ENCODE results near the gene CRMP1.

Gene CRMP1

GRCh38 chr4:5823542-5824211, 69.2 kb downstream of the CRMP1 start:
- H3K4me1 Mint-ChIP-seq: no peaks in the 10 kb centered on the region
- H3K36me3 Mint-ChIP-seq (ENCODE audit: low read depth): peaks cover 87% of the 10 kb centered on the region
- no peaks in the 10 kb centered on the region for H3K9me3 Mint-ChIP-seq
- no peak overlapping the region for H3K4me3 Mint-ChIP-seq
- H3K27me3 Mint-ChIP-seq (ENCODE audit: low read depth, poor library complexity): peaks cover 4% of the 10 kb centered on the region
- TF ChIP-seq, protein P1, sequence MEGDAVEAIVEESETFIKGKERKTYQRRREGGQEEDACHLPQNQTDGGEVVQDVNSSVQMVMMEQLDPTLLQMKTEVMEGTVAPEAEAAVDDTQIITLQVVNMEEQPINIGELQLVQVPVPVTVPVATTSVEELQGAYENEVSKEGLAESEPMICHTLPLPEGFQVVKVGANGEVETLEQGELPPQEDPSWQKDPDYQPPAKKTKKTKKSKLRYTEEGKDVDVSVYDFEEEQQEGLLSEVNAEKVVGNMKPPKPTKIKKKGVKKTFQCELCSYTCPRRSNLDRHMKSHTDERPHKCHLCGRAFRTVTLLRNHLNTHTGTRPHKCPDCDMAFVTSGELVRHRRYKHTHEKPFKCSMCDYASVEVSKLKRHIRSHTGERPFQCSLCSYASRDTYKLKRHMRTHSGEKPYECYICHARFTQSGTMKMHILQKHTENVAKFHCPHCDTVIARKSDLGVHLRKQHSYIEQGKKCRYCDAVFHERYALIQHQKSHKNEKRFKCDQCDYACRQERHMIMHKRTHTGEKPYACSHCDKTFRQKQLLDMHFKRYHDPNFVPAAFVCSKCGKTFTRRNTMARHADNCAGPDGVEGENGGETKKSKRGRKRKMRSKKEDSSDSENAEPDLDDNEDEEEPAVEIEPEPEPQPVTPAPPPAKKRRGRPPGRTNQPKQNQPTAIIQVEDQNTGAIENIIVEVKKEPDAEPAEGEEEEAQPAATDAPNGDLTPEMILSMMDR (IDR thresholded peaks at IDR 0.05): no peak
- no peak for DNase-seq
- peak overlapping the region; percentile 66 for H3K27ac Mint-ChIP-seq

DNA sequence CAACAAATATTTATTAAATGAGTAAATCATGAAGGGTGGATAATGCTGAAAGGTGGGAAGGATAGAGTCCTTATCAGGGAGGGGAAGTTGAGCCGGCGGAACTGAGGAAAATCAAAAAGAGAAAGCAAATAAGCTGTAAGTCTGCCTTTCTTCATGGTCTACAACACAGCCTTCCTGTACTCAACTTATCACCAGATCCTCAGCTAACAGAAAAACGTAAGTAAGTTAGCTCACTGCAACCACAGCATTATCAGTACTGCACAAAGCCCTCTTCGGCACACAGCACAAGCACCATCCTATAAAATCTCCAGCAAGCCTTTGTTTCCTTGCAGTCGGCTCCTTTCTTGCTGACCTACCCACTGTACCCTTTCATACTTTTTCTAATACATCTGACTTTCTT, 70.3 kb downstream of the CRMP1 start:
- TF ChIP-seq, protein P1 (IDR thresholded peaks at IDR 0.05): no peak
- Mint-ChIP-seq H3K4me3 (no peak overlapping the region), H3K9me3 (no peaks in the 10 kb centered on the region), H3K27ac (peak overlapping the region; percentile 49), H3K4me1 (no peaks in the 10 kb centered on the region), H3K27me3 (ENCODE audit: low read depth, poor library complexity) (peaks cover 4% of the 10 kb centered on the region), H3K36me3 (ENCODE audit: low read depth) (peaks cover 87% of the 10 kb centered on the region)
- no peak for DNase-seq

- Mint-ChIP-seq H3K27ac (no peak overlapping the region), H3K4me3 (no peak overlapping the region), H3K36me3 (ENCODE audit: low read depth) (peaks cover 88% of the 10 kb centered on the region), H3K9me3 (no peaks in the 10 kb centered on the region), H3K27me3 (ENCODE audit: low read depth, poor library complexity) (peaks cover 4% of the 10 kb centered on the region), H3K4me1 (peaks cover under 1% of the 10 kb centered on the region)
- DNase-seq: peak; percentile 42
- TF ChIP-seq, protein P1 (IDR thresholded peaks at IDR 0.05): peak; percentile 61
These were observed 71.1 kb downstream of the CRMP1 start for GRCh38 chr4:5821665-5822358.

- Mint-ChIP-seq H3K36me3 (ENCODE audit: low read depth) (peaks cover 62% of the 10 kb centered on the region), H3K4me1 (peaks cover 16% of the 10 kb centered on the region), H3K4me3 (no peak overlapping the region), H3K27me3 (ENCODE audit: low read depth, poor library complexity) (peaks cover 4% of the 10 kb centered on the region), H3K27ac (no peak overlapping the region), H3K9me3 (no peaks in the 10 kb centered on the region)
- no peak for DNase-seq
- TF ChIP-seq, protein P1 (IDR thresholded peaks at IDR 0.05): no peak
These were observed 76.0 kb downstream of the CRMP1 start for GRCh38 chr4:5816851-5817375.

DNA sequence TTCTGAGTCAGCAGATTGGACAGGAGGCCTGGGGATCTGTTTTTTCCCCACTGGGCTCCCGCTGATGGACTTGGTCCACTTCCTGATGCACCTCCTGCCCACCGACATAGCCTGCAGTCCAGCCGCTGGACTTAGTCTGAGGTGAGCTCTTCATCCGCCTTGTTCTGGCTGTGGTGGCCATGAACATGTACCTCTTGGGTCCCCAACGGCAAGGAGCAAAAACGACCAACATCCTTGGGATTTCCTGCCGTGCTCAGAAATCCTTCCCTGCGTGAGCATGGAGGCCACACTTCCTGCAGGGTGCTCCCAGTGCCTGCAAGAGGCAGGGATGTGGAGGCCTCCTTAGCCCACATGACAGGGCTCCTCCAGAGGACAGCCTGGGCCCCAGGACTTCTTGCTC, 76.8 kb downstream of the CRMP1 start:
- H3K4me1 Mint-ChIP-seq: peaks cover 16% of the 10 kb centered on the region
- TF ChIP-seq, protein P1 (IDR thresholded peaks at IDR 0.05): no peak
- no peak overlapping the region for H3K27ac Mint-ChIP-seq
- H3K36me3 Mint-ChIP-seq (ENCODE audit: low read depth): peaks cover 62% of the 10 kb centered on the region
- no peak overlapping the region for H3K4me3 Mint-ChIP-seq
- DNase-seq: no peak
- no peaks in the 10 kb centered on the region for H3K9me3 Mint-ChIP-seq
- peaks cover 4% of the 10 kb centered on the region for H3K27me3 Mint-ChIP-seq (ENCODE audit: low read depth, poor library complexity)

Data from nephron progenitor cell (in vitro differentiated cells).